Measurements from ENCODE around the gene LRTM1. TPM values are rescaled to one million over a fixed set of nuclear protein-coding genes. Genes with fewer than 3 reads are reported as not detected.

Gene LRTM1
- polyA plus RNA-seq, 4 donors = 0.49 TPM; not detected in 3

DNA sequence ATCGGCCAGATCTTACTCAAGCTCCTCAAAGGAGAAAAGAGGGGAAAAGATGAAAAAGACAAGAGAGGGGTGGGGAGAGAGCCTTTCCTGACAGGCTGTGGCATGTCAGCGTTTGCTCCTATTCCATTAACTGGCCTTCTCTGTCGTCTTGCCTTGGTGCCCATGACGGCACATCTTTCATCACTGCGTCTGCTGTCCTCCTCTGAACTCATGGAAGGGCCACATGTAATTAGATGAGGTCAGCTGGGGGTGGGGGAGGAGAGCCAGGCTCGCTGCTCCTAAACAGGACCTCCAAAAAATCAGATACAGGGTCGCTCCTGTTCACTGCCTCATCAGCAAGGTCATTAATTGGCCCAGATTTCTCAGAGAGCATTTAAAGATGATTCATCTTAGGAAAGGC, 49.7 kb downstream of the LRTM1 start:
- Histone ChIP-seq H3K27me3 (ENCODE audit: control insufficient read depth in 3 of 3, insufficient read depth in 3 of 3, low read length in 3 of 3) (peaks cover 0 to 5% (median 0%) of the 10 kb centered on the region in 3 donors), H3K4me1 (ENCODE audit: control insufficient read depth in 3 of 3, insufficient read depth in 2 of 3, low read depth in 1 of 3, low read length in 2 of 3) (no peaks in the 10 kb centered on the region), H3K36me3 (ENCODE audit: control insufficient read depth in 3 of 3, insufficient read depth in 2 of 3, low read depth in 1 of 3, low read length in 3 of 3) (no peaks in the 10 kb centered on the region), H3K9me3 (ENCODE audit: control insufficient read depth in 2 of 2, insufficient read depth in 1 of 2, low read depth in 1 of 2, low read length in 1 of 2) (no peaks in the 10 kb centered on the region), H3K4me3 (ENCODE audit: low read depth in 1 of 3, low read length in 3 of 3) (no peak overlapping the region), H3K27ac (ENCODE audit: low read depth in 1 of 3, low read length in 2 of 3) (no peak overlapping the region)
- FAIRE-seq = no peak
- 66 to 70% (median 68%) methylated on average over 7 of the region's 7 CpGs for WGBS, 3 donors
- DNase-seq = no peak

DNA sequence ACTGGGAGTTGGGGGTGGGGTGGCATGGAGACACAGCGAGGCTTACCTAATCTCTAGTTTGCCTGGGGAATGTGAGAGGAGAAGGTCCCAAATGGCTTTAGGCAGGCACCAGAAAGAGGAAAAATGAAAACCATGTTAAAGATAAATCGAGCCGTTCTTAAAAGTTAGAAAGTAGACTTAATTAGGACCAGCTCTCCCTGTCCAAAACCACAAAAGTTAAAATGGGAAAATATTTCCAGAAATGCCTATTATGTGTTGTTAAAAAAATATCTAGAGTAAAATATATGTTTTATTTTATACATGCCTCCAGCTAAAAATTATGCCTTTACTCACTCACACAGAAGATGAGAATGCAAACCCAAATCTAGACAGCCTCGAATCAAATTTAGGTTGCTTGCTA, 50.1 kb downstream of the LRTM1 start:
- Histone ChIP-seq H3K27me3 (ENCODE audit: control insufficient read depth in 3 of 3, insufficient read depth in 3 of 3, low read length in 3 of 3) (peaks cover 0 to 5% (median 0%) of the 10 kb centered on the region in 3 donors), H3K36me3 (ENCODE audit: control insufficient read depth in 3 of 3, insufficient read depth in 2 of 3, low read depth in 1 of 3, low read length in 3 of 3) (no peaks in the 10 kb centered on the region), H3K4me1 (ENCODE audit: control insufficient read depth in 3 of 3, insufficient read depth in 2 of 3, low read depth in 1 of 3, low read length in 2 of 3) (no peaks in the 10 kb centered on the region), H3K9me3 (ENCODE audit: control insufficient read depth in 2 of 2, insufficient read depth in 1 of 2, low read depth in 1 of 2, low read length in 1 of 2) (no peaks in the 10 kb centered on the region), H3K4me3 (ENCODE audit: low read depth in 1 of 3, low read length in 3 of 3) (no peak overlapping the region), H3K27ac (ENCODE audit: low read depth in 1 of 3, low read length in 2 of 3) (no peak overlapping the region)
- DNase-seq (no peak), FAIRE-seq (no peak)
- 78 to 88% (median 81%) methylated on average over 4 of the region's 4 CpGs for WGBS, 3 donors

DNA sequence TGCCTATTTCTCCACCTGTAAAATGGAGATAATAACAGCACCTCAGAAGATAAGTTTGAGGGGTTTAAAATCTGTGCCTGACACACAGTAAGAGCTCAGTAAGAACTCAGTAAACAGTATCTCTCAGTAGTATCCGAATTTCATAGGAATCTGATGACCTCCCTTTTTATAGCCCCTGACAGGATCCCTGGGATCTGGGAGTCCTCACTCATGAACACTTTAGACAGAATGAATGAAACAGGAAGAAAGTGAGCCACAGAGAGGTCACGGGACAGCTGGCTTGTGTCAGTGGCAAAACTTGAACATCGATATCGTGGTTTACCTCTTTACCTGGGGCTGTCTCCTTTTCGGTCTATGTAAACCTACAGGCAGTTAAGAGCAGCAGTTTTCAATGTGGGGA, 51.2 kb downstream of the LRTM1 start:
- H3K27me3 ChIP-seq (ENCODE audit: control insufficient read depth in 3 of 3, insufficient read depth in 3 of 3, low read length in 3 of 3) = peaks cover 0 to 5% (median 0%) of the 10 kb centered on the region in 3 donors
- FAIRE-seq (no peak), DNase-seq (no peak)
- 78 to 84% (median 84%) methylated on average over 5 of the region's 5 CpGs for WGBS, 3 donors
- H3K4me1 ChIP-seq (ENCODE audit: control insufficient read depth in 3 of 3, insufficient read depth in 2 of 3, low read depth in 1 of 3, low read length in 2 of 3) = no peaks in the 10 kb centered on the region
- H3K36me3 ChIP-seq (ENCODE audit: control insufficient read depth in 3 of 3, insufficient read depth in 2 of 3, low read depth in 1 of 3, low read length in 3 of 3) = no peaks in the 10 kb centered on the region
- no peak overlapping the region for H3K4me3 ChIP-seq (ENCODE audit: low read depth in 1 of 3, low read length in 3 of 3)
- no peak overlapping the region for H3K27ac ChIP-seq (ENCODE audit: low read depth in 1 of 3, low read length in 2 of 3)
- no peaks in the 10 kb centered on the region for H3K9me3 ChIP-seq (ENCODE audit: control insufficient read depth in 2 of 2, insufficient read depth in 1 of 2, low read depth in 1 of 2, low read length in 1 of 2)

DNA sequence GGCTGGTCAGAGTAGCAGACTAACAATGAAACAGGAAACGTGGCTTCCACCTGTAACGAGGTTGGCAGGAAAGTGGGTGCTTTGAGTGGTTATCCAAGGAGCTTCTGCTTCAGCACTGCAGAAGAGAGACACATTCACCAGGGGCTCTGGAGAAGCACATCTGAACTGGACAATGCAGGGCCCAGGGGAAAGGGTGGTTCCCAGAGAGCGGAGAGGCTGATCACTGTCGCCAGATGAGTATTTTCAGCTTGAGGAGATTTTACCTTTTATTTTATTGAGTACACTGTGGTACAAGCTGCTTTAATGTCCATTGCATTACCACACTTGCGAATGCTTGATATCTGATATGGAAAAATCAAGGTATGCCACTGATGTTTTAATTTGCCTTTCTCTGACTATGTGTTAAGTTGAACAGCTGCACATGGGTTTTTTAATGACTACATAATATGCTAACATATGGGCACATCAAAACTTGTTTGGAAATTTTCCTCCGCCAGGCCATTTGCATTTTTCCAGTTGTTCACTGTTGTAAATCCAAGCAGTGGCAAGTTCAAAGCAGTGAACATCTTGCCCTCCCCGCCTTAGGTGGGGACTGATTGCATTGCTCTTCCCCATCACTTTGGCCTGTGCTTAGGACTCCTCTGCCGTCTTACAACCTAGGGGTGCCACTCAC, 52.1 kb downstream of the LRTM1 start:
- WGBS, 3 donors = 78 to 82% (median 82%) methylated on average over 8 of the region's 8 CpGs

DNA sequence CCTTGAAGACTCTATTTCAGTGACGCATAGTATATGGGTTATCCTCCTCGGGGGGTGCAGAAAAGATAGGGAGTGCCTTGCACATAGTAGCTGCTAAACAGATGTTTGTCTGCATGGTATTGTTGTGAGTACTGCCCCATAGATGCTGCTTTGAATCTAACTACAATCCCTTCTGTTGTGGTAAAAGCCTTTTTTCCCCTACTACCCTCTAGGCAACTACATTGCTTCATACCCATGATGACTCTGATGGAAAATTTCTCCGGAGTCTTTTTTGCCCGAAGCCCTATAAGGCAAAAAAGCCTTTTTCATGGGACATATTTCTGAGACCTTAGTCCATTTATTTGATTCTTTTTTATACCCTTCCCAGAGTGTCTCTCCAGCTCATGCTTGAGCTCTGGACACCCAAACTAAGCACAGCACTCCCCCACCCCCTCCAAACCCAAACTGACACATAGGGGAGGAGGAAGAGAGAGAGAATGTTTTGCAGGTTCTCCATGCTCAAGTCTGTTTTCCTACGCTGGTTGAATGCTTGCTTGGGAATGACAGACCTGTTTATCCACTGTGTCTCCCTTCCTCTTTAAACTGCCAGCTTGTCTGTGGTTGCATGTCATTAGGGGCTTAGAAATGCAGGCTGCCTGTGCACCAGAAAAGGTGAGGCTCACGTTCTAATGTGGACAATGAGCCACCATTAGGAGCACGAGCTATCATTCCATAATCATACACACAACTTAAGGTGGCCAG, 52.9 kb downstream of the LRTM1 start:
- no peaks in the 10 kb centered on the region for H3K9me3 ChIP-seq (ENCODE audit: control insufficient read depth in 2 of 2, insufficient read depth in 1 of 2, low read depth in 1 of 2, low read length in 1 of 2)
- no peak for DNase-seq
- no peak overlapping the region for H3K4me3 ChIP-seq (ENCODE audit: low read depth in 1 of 3, low read length in 3 of 3)
- 69 to 81% (median 72%) methylated on average over 7 of the region's 7 CpGs for WGBS, 3 donors
- FAIRE-seq = no peak
- no peaks in the 10 kb centered on the region for H3K4me1 ChIP-seq (ENCODE audit: control insufficient read depth in 3 of 3, insufficient read depth in 2 of 3, low read depth in 1 of 3, low read length in 2 of 3)
- H3K36me3 ChIP-seq (ENCODE audit: control insufficient read depth in 3 of 3, insufficient read depth in 2 of 3, low read depth in 1 of 3, low read length in 3 of 3) = no peaks in the 10 kb centered on the region
- H3K27ac ChIP-seq (ENCODE audit: low read depth in 1 of 3, low read length in 2 of 3) = no peak overlapping the region
- peaks cover 0 to 5% (median 0%) of the 10 kb centered on the region in 3 donors for H3K27me3 ChIP-seq (ENCODE audit: control insufficient read depth in 3 of 3, insufficient read depth in 3 of 3, low read length in 3 of 3)

More for the DNA sequence above, 52.1 kb downstream of the LRTM1 start:
- H3K36me3 ChIP-seq (ENCODE audit: control insufficient read depth in 3 of 3, insufficient read depth in 2 of 3, low read depth in 1 of 3, low read length in 3 of 3) = no peaks in the 10 kb centered on the region
- H3K27ac ChIP-seq (ENCODE audit: low read depth in 1 of 3, low read length in 2 of 3) = no peak overlapping the region
- DNase-seq (no peak), FAIRE-seq (no peak)
- no peaks in the 10 kb centered on the region for H3K9me3 ChIP-seq (ENCODE audit: control insufficient read depth in 2 of 2, insufficient read depth in 1 of 2, low read depth in 1 of 2, low read length in 1 of 2)
- no peaks in the 10 kb centered on the region for H3K4me1 ChIP-seq (ENCODE audit: control insufficient read depth in 3 of 3, insufficient read depth in 2 of 3, low read depth in 1 of 3, low read length in 2 of 3)
- H3K4me3 ChIP-seq (ENCODE audit: low read depth in 1 of 3, low read length in 3 of 3) = no peak overlapping the region
- peaks cover 0 to 5% (median 0%) of the 10 kb centered on the region in 3 donors for H3K27me3 ChIP-seq (ENCODE audit: control insufficient read depth in 3 of 3, insufficient read depth in 3 of 3, low read length in 3 of 3)

DNA sequence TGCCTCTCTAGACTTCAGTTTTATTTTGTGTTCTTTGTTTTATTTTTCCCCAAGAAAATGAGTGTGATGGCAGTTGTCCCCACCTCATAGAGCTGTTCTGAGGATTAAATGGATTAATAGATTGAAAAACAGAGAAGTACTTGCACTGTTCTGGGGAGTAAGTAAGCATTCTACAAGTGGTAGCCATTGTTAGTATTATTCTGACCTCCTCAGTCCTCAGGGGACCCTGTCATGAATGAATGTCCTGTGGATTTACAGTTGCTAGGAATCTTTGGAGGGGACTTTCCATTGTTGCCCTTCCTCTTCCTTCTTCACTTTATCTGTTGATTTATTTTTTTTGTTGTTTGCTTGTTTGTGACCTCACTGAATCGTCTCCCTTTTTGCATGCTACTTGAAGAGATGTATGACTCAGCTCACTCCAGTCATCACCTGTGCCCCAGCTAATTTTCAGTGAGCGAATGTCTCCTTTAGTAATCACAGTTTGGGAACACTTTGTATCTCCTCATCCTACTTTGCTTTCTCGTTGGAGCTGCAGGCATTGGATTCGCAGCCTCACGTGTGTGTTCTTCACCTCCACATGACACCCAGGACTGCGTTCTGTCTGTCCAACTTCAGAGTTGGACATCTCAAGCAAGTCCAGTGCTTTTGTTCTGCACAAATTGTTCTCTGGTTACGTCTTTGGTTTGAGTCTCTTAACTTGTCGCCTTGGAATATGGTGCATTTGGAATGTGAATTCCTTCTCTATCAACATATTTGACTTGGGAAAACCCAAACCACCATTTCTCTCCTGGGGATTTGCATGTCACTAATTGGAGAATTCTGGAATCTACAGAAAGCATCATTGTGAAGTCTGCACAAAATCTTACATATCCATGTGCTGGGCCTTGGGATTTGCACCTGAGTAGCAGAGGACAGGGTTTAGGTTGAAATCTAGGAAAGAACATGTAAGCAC, 54.5 kb downstream of the LRTM1 start:
- 73 to 78% (median 75%) methylated on average over 8 of the region's 8 CpGs for WGBS, 3 donors

DNA sequence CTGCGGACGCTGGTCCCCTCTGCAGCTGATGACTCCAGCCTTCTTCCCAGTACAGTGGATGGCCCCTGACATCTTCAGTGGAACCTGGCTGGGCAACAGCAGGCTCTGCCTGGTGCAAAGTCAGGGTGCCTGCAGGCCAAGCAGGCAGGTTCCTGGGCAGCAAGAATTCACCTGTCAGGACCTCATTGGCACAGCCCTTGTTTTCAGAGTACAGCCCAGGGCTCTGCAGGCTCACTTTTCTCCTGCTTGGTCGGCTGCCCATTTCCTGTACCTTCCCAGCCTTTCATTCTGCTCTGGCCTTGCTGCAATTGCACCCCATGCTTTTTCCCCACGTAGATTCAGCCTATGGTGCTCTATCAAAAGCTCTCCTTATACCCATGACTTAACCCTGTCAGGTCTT, 56.0 kb downstream of the LRTM1 start:
- H3K36me3 ChIP-seq (ENCODE audit: control insufficient read depth in 3 of 3, insufficient read depth in 2 of 3, low read depth in 1 of 3, low read length in 3 of 3) = no peaks in the 10 kb centered on the region
- FAIRE-seq (no peak), DNase-seq (no peak)
- no peak overlapping the region for H3K27ac ChIP-seq (ENCODE audit: low read depth in 1 of 3, low read length in 2 of 3)
- H3K9me3 ChIP-seq (ENCODE audit: control insufficient read depth in 2 of 2, insufficient read depth in 1 of 2, low read depth in 1 of 2, low read length in 1 of 2) = no peaks in the 10 kb centered on the region
- no peak overlapping the region for H3K4me3 ChIP-seq (ENCODE audit: low read depth in 1 of 3, low read length in 3 of 3)
- H3K27me3 ChIP-seq (ENCODE audit: control insufficient read depth in 3 of 3, insufficient read depth in 3 of 3, low read length in 3 of 3) = peaks cover 0 to 5% (median 0%) of the 10 kb centered on the region in 3 donors
- no peaks in the 10 kb centered on the region for H3K4me1 ChIP-seq (ENCODE audit: control insufficient read depth in 3 of 3, insufficient read depth in 2 of 3, low read depth in 1 of 3, low read length in 2 of 3)
- 54 to 76% (median 59%) methylated on average over 4 of the region's 4 CpGs for WGBS, 3 donors

More for the DNA sequence above, 54.5 kb downstream of the LRTM1 start:
- no peak for DNase-seq
- no peaks in the 10 kb centered on the region for H3K4me1 ChIP-seq (ENCODE audit: control insufficient read depth in 3 of 3, insufficient read depth in 2 of 3, low read depth in 1 of 3, low read length in 2 of 3)
- no peak overlapping the region for H3K4me3 ChIP-seq (ENCODE audit: low read depth in 1 of 3, low read length in 3 of 3)
- FAIRE-seq = no peak
- H3K9me3 ChIP-seq (ENCODE audit: control insufficient read depth in 2 of 2, insufficient read depth in 1 of 2, low read depth in 1 of 2, low read length in 1 of 2) = no peaks in the 10 kb centered on the region
- no peak overlapping the region for H3K27ac ChIP-seq (ENCODE audit: low read depth in 1 of 3, low read length in 2 of 3)
- H3K36me3 ChIP-seq (ENCODE audit: control insufficient read depth in 3 of 3, insufficient read depth in 2 of 3, low read depth in 1 of 3, low read length in 3 of 3) = no peaks in the 10 kb centered on the region
- peaks cover 0 to 5% (median 0%) of the 10 kb centered on the region in 3 donors for H3K27me3 ChIP-seq (ENCODE audit: control insufficient read depth in 3 of 3, insufficient read depth in 3 of 3, low read length in 3 of 3)

DNA sequence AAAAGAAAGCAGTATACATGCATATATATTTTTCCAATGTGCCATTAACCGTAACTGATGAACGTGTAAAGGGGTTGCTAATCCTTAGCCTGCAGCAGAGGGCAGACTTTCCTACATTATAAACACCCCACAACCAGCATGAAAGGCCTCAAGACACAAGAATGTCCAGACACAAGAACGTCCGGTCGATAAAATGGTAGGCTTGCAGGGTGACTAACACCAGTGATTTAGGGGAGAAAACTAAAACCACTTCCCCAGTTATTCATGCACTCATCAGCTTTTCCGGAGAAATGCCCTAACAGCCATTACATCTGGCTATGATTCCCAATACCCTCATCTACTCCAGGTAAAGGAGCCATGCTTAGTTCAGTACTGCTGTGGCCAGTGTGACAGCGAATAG, 57.4 kb downstream of the LRTM1 start:
- no peaks in the 10 kb centered on the region for H3K36me3 ChIP-seq (ENCODE audit: control insufficient read depth in 3 of 3, insufficient read depth in 2 of 3, low read depth in 1 of 3, low read length in 3 of 3)
- no peaks in the 10 kb centered on the region for H3K4me1 ChIP-seq (ENCODE audit: control insufficient read depth in 3 of 3, insufficient read depth in 2 of 3, low read depth in 1 of 3, low read length in 2 of 3)
- DNase-seq = peak; percentile 22 to 31
- no peak for FAIRE-seq
- no peak overlapping the region for H3K27ac ChIP-seq (ENCODE audit: low read depth in 1 of 3, low read length in 2 of 3)
- H3K4me3 ChIP-seq (ENCODE audit: low read depth in 1 of 3, low read length in 3 of 3) = no peak overlapping the region
- peaks cover 0 to 3% (median 0%) of the 10 kb centered on the region in 3 donors for H3K27me3 ChIP-seq (ENCODE audit: control insufficient read depth in 3 of 3, insufficient read depth in 3 of 3, low read length in 3 of 3)
- 46 to 52% (median 49%) methylated on average over 7 of the region's 7 CpGs for WGBS, 3 donors
- H3K9me3 ChIP-seq (ENCODE audit: control insufficient read depth in 2 of 2, insufficient read depth in 1 of 2, low read depth in 1 of 2, low read length in 1 of 2) = no peaks in the 10 kb centered on the region

All from small intestine (tissue), 7 donors.